Osteoblast (primary cell): ENCODE measurements around the gene HTR3A. TPM values are rescaled to one million over a fixed set of nuclear protein-coding genes. Genes with fewer than 3 reads are reported as not detected.

Experiments
- DNase-seq: peaks from one replicate; pipeline ENCODE4 v3.0.0; 2011; ENCODE audit warnings: low spot score, mixed read lengths; ENCODE audit not compliant: insufficient read length; ENCODE audit errors: missing footprints
- H2AFZ ChIP-seq: 2 replicates; pipeline ENCODE4 v1.6.0; 2011; ENCODE audit warnings: mild to moderate bottlenecking, low read length
- H3K27ac ChIP-seq: 2 replicates; pipeline ENCODE4 v1.5.1; 2011; ENCODE audit warnings: mild to moderate bottlenecking, low read depth, low read length, moderate library complexity
- H3K27me3 ChIP-seq: 2 replicates; pipeline ENCODE4 v1.6.0; 2012; ENCODE audit warnings: mild to moderate bottlenecking, control low read depth, inconsistent platforms, low read length, moderate library complexity; ENCODE audit not compliant: insufficient read depth
- H3K36me3 ChIP-seq: 2 replicates; pipeline ENCODE4 v1.5.1; 2011; ENCODE audit warnings: mild to moderate bottlenecking, low read length, control low read depth, moderate library complexity; ENCODE audit not compliant: insufficient read depth
- H3K4me1 ChIP-seq: 2 replicates; pipeline ENCODE4 v1.5.1; 2011; ENCODE audit warnings: mild to moderate bottlenecking, low read length, control low read depth, moderate library complexity; ENCODE audit not compliant: insufficient read depth
- H3K4me2 ChIP-seq: 2 replicates; pipeline ENCODE4 v1.6.0; 2011; ENCODE audit warnings: mild to moderate bottlenecking, low read length; ENCODE audit not compliant: insufficient read depth
- H3K4me3 ChIP-seq: fragments of 200-600 bp; sonication (generic); 3 replicates; pipeline ENCODE4 v1.5.1; 2012; ENCODE audit warnings: mild to moderate bottlenecking, low read length, inconsistent platforms; ENCODE audit not compliant: insufficient read depth
- H3K79me2 ChIP-seq: 2 replicates; pipeline ENCODE4 v1.6.0; 2012; ENCODE audit warnings: mild to moderate bottlenecking, low read length, control low read depth, inconsistent platforms; ENCODE audit not compliant: insufficient read depth
- H3K9me3 ChIP-seq: 2 replicates; pipeline ENCODE4 v1.5.1; 2011; ENCODE audit warnings: low read depth, low read length, control low read depth
- H4K20me1 ChIP-seq: 2 replicates; pipeline ENCODE4 v1.6.0; 2012; ENCODE audit warnings: mild to moderate bottlenecking, low read length, control low read depth; ENCODE audit not compliant: insufficient read depth
- total RNA-seq: library from RNA; depleted of rRNA; stranded (reverse); fragments of >200 nt; gene quantifications from 2 replicates; pipeline ENCODE4 v1.2.3, GENCODE V29; 2012
- TF ChIP-seq, protein P1 (sequence below): IDR thresholded peaks from 2 replicates; pipeline ENCODE4 v1.5.1; 2011; ENCODE audit warnings: mild to moderate bottlenecking, low read depth, low read length, moderate library complexity; ENCODE audit errors: extremely low read depth

HTR3A gene
- total RNA-seq, 1 donor = not detected

GRCh38 chr11:114039551-114039950 lies 64.6 kb downstream of the HTR3A start:
- DNase-seq = no peak
- TF ChIP-seq, protein P1, sequence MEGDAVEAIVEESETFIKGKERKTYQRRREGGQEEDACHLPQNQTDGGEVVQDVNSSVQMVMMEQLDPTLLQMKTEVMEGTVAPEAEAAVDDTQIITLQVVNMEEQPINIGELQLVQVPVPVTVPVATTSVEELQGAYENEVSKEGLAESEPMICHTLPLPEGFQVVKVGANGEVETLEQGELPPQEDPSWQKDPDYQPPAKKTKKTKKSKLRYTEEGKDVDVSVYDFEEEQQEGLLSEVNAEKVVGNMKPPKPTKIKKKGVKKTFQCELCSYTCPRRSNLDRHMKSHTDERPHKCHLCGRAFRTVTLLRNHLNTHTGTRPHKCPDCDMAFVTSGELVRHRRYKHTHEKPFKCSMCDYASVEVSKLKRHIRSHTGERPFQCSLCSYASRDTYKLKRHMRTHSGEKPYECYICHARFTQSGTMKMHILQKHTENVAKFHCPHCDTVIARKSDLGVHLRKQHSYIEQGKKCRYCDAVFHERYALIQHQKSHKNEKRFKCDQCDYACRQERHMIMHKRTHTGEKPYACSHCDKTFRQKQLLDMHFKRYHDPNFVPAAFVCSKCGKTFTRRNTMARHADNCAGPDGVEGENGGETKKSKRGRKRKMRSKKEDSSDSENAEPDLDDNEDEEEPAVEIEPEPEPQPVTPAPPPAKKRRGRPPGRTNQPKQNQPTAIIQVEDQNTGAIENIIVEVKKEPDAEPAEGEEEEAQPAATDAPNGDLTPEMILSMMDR = no peak
- Histone ChIP-seq H3K9me3 (no peaks in the 10 kb centered on the region), H3K4me1 (peaks cover 5% of the 10 kb centered on the region), H3K27ac (no peak overlapping the region), H3K27me3 (peaks cover 7% of the 10 kb centered on the region), H3K79me2 (no peaks in the 10 kb centered on the region), H4K20me1 (peaks cover 2% of the 10 kb centered on the region), H3K36me3 (no peaks in the 10 kb centered on the region), H3K4me3 (no peak overlapping the region), H3K4me2 (no peak overlapping the region), H2AFZ (no peak overlapping the region)

Other genes starting within 250 kb of the HTR3A start
- 17.7 and 20.6 TPM in 2 replicates for gene ZW10, start 201.4 kb upstream of the HTR3A start, total RNA-seq
- gene CLDN25, start 195.3 kb upstream of the HTR3A start, total RNA-seq = not detected in 2 replicates
- gene USP28, start 99.5 kb upstream of the HTR3A start, total RNA-seq = 21.8 and 31.5 TPM in 2 replicates
- not detected in 2 replicates for gene HTR3B, start 70.3 kb upstream of the HTR3A start, total RNA-seq
- gene ZBTB16, start 84.6 kb downstream of the HTR3A start, total RNA-seq = under 0.01 TPM in 1 of 2 replicates, not detected in the other